ENCODE data around the gene NDUFA7.
"Not testable (repeated sequence)": the region's sequence is repeated elsewhere in the genome, so short reads cannot be mapped to it uniquely, and the experiment has no call there.

NDUFA7 gene

GRCh38 chr19:8363803-8364771 lies 42.9 kb upstream of the NDUFA7 start, which contains the start of gene ANGPTL4:
TSS of gene ANGPTL4 (plus strand) at chr19:8364155. CDS start at chr19:8364322, 167 bp downstream.
- peak; percentile 89 to 92 for DNase-seq (ENCODE audit: low read depth in 2 of 2)
- peak within 1 kb of the TSS; percentile 83 to 94 for H3K4me3 ChIP-seq (replicated peaks in 1 of 2; ENCODE audit: low read depth in 2 of 2, low read length in 2 of 2)
- TF ChIP-seq CTCF (IDR thresholded peaks at IDR 0.05; ENCODE audit: low read depth, low read length), result peak; percentile 27

DNA sequence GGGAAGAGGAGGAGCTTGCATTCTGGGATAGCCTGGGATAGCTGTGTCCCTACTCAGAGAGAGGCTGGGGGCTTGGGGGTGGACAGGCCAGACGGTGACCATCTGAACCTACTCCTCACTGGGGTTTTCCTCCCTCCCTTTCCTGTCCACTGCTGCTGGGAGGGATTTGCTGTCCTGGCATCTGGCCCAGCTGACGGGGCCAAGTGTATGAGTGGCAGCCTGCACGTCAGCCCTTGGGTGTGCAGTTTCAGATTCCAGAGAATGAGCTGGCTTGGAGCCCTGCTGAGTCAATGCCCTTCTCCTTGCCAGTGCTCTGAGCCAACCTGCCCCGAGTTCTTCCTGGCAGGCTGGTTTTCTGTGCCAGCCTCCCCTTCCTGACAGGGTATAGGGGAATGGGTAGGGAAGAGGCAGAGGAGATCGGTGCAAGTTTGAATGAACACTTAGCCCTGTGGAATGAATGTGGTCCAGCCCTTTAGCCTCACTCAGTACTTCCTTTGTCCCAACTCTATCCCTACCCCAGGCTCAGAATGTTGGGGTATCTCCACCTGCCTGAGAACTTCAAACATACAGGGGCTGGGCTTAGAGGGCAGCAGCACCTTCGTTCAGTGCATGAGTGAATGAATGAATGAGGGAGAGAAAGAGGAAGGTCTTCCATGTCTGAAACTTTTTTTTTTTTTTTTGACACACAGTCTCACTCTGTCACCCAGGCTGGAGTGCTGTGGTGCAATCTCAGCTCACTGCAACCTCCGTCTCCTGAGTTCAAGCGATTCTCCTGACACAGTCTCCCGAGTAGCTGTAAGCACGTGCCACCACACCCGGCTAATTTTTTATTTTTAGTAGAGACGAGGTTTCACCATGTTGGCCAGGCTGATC lies 41.0 kb upstream of the NDUFA7 start:
- peak; percentile 99 for DNase-seq (ENCODE audit: low read depth in 2 of 2)
- TF ChIP-seq CTCF (IDR thresholded peaks at IDR 0.05; ENCODE audit: low read depth, low read length), result no peak
- peak overlapping the region in 1 of 2 donors; percentile 18 for H3K4me3 ChIP-seq (replicated peaks in 1 of 2; ENCODE audit: low read depth in 2 of 2, low read length in 2 of 2)

GRCh38 chr19:8360196-8360595 lies 39.0 kb upstream of the NDUFA7 start:
- DNase-seq (ENCODE audit: low read depth in 2 of 2), result no peak
- no peak for TF ChIP-seq CTCF (IDR thresholded peaks at IDR 0.05; ENCODE audit: low read depth, low read length)
- H3K4me3 ChIP-seq (replicated peaks in 1 of 2; ENCODE audit: low read depth in 2 of 2, low read length in 2 of 2), result no peak overlapping the region

GRCh38 chr19:8358948-8359347 lies 37.8 kb upstream of the NDUFA7 start:
- DNase-seq (ENCODE audit: low read depth in 2 of 2), result no peak
- no peak overlapping the region for H3K4me3 ChIP-seq (replicated peaks in 1 of 2; ENCODE audit: low read depth in 2 of 2, low read length in 2 of 2)
- no peak for TF ChIP-seq CTCF (IDR thresholded peaks at IDR 0.05; ENCODE audit: low read depth, low read length)

- TF ChIP-seq CTCF (IDR thresholded peaks at IDR 0.05; ENCODE audit: low read depth, low read length), result no peak
- H3K4me3 ChIP-seq (replicated peaks in 1 of 2; ENCODE audit: low read depth in 2 of 2, low read length in 2 of 2), result no peak overlapping the region
- peak; percentile 52 to 53 for DNase-seq (ENCODE audit: low read depth in 2 of 2)
Measured at GRCh38 chr19:8357007-8357521, 35.9 kb upstream of the NDUFA7 start.

- no peak overlapping the region for H3K4me3 ChIP-seq (replicated peaks in 1 of 2; ENCODE audit: low read depth in 2 of 2, low read length in 2 of 2)
- DNase-seq (ENCODE audit: low read depth in 2 of 2), result peak; percentile 97 to 99
- TF ChIP-seq CTCF (IDR thresholded peaks at IDR 0.05; ENCODE audit: low read depth, low read length), result no peak
Measured at GRCh38 chr19:8355631-8356402, 34.6 kb upstream of the NDUFA7 start.

DNA sequence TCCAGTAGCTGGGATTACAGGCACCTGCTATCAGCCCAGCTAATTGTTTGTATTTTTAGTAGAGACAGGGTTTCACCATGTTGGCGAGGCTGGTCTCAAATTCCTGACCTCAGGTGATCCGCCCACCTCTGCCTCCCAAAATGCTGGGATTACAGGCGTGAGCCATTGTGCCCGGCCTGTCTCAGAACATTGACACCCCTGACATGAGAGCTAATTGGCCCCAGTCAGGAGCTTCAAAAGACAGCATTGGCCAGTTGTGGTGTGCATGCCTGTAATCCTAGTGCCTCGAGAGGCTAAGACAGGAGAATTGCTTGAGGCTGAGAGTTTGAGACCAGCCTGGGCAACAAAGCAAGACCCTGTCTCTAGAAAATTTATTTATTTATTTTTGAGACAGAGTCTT lies 31.7 kb upstream of the NDUFA7 start:
- H3K4me3 ChIP-seq (replicated peaks in 1 of 2; ENCODE audit: low read depth in 2 of 2, low read length in 2 of 2); DNase-seq (ENCODE audit: low read depth in 2 of 2): not testable (repeated sequence)

Data from cardiac fibroblast (primary cell).